ENCODE data around the gene WIPF3. TPM values are rescaled to one million over a fixed set of nuclear protein-coding genes. Genes with fewer than 3 reads are reported as not detected.

The WIPF3 gene, protein sequence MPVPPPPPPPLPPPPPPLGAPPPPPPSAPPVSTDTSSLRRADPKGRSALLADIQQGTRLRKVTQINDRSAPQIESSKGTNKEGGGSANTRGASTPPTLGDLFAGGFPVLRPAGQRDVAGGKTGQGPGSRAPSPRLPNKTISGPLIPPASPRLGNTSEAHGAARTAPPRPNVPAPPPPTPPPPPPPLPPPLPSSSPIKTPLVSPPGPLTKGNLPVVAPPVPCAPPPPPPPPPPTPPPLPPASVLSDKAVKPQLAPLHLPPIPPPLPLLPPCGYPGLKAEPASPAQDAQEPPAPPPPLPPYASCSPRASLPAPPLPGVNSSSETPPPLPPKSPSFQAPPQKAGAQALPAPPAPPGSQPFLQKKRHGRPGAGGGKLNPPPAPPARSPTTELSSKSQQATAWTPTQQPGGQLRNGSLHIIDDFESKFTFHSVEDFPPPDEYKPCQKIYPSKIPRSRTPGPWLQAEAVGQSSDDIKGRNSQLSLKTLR
- total RNA-seq: 1 to 10 TPM; 1.6 to 2.3 TPM

DNA sequence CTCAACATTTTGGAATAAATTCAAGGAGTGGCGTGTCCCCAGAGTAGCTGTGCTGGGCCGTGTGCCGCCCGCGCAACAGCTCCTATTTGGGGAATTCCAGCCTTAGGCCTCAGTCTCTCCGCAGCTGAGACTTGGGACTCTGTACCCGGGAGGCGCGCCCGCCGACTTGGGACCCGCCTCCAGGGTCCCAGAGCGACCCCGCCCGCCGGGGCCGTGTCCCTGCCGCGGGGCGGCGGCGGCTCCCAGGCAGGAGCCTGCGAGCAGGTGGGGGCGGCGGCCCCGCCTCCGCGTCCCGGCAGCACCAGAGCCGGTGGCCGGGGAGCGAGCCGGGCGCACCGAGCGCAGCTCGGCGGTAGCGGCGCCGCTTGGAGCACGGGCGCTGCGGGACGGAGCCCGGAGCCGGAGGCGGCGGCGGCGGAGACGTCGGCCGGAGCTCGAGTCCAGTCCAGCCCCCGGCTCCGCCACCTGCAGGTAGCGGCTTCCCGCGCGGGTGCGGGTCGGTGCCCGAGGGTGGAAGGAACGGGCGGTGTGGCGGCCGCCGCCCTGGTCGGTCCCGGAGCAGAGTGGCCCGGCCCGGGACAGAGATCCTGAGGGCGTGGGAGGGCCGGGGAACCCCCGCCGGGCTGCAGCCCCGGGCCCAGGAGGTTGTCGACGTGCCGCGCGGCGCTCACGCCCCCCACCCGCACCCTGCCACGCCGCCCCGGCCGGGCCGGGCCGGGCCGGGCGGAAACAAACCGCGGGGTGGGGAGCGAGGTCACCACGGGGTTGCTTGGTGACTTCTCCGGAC lies at the start of gene WIPF3:
WIPF3 (plus strand) TSS at position 301 of the 787 bp plus-strand sequence. CDS start 28,217 bp downstream, outside the sequence.
- intact Hi-C loops (cut with DNase I): no loop called here
- Histone ChIP-seq H3K27me3 (peaks cover 18% of the 10 kb centered on the region), H3K36me3 (no peaks in the 10 kb centered on the region), H3K9ac (ENCODE audit: low read depth in 2 of 2, low read length in 2 of 2) (peak within 1 kb of the TSS in 1 of 2 donors; percentile 16), H3K27ac (no peak within 1 kb of the TSS), H3K4me1 (peaks cover 3% of the 10 kb centered on the region), H3K4me3 (peak within 1 kb of the TSS; percentile 50), H3K9me3 (no peaks in the 10 kb centered on the region)
- TF ChIP-seq, protein P1, sequence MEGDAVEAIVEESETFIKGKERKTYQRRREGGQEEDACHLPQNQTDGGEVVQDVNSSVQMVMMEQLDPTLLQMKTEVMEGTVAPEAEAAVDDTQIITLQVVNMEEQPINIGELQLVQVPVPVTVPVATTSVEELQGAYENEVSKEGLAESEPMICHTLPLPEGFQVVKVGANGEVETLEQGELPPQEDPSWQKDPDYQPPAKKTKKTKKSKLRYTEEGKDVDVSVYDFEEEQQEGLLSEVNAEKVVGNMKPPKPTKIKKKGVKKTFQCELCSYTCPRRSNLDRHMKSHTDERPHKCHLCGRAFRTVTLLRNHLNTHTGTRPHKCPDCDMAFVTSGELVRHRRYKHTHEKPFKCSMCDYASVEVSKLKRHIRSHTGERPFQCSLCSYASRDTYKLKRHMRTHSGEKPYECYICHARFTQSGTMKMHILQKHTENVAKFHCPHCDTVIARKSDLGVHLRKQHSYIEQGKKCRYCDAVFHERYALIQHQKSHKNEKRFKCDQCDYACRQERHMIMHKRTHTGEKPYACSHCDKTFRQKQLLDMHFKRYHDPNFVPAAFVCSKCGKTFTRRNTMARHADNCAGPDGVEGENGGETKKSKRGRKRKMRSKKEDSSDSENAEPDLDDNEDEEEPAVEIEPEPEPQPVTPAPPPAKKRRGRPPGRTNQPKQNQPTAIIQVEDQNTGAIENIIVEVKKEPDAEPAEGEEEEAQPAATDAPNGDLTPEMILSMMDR (IDR thresholded peaks at IDR 0.05): no peak
- DNase-seq: peak; percentile 40

DNA sequence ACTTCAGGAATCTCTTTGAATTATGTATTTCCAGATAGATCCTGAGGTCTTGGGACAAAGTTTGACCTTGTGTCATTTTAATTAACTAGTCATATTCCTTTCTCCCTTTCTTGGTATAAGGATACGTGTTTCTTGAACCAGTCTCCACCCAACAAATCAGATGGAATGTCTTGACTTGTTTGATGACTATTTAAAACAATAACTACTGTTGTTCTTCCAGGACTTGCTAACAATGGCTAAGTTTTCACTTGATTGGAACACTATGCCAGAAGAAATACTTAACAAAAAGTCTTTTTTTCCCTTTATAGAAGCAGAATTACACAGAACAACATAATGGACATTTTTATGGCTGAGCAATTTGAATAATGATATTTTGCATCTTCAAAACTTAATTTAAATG lies 43.0 kb upstream of the WIPF3 start:
- Histone ChIP-seq H3K36me3 (no peaks in the 10 kb centered on the region), H3K4me3 (no peak overlapping the region), H3K9me3 (no peaks in the 10 kb centered on the region), H3K27me3 (no peaks in the 10 kb centered on the region), H3K27ac (no peak overlapping the region), H3K9ac (ENCODE audit: low read depth in 2 of 2, low read length in 2 of 2) (no peak overlapping the region), H3K4me1 (no peaks in the 10 kb centered on the region)
- no peak for DNase-seq
- TF ChIP-seq, protein P1 (IDR thresholded peaks at IDR 0.05): no peak
- intact Hi-C loops (cut with DNase I): no loop called here

DNA sequence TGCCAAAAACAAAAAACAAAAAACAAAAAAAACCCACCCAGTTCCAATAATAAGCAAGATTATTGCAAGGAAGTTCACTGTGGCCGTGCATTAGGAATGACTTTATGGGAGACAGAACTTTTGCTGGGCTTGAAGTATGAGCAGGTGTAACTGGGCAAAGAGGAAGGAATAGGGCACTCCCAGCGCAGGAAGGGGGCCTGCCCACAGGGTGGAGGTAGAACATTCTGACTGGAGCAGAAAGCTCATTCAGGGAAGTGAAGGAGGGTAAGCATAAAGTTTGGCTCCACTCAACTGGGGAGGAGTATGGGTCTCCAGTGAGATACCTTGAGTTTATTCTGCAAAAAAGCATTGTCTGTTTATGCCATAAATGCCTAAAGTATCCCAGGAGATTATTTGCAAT lies 42.1 kb upstream of the WIPF3 start:
- H3K36me3 ChIP-seq: no peaks in the 10 kb centered on the region
- TF ChIP-seq, protein P1 (IDR thresholded peaks at IDR 0.05): no peak
- H3K27ac ChIP-seq: no peak overlapping the region
- intact Hi-C loops (cut with DNase I): no loop called here
- H3K4me1 ChIP-seq: no peaks in the 10 kb centered on the region
- no peaks in the 10 kb centered on the region for H3K9me3 ChIP-seq
- H3K9ac ChIP-seq (ENCODE audit: low read depth in 2 of 2, low read length in 2 of 2): no peak overlapping the region
- peak; percentile 20 for DNase-seq
- H3K4me3 ChIP-seq: no peak overlapping the region
- no peaks in the 10 kb centered on the region for H3K27me3 ChIP-seq

DNA sequence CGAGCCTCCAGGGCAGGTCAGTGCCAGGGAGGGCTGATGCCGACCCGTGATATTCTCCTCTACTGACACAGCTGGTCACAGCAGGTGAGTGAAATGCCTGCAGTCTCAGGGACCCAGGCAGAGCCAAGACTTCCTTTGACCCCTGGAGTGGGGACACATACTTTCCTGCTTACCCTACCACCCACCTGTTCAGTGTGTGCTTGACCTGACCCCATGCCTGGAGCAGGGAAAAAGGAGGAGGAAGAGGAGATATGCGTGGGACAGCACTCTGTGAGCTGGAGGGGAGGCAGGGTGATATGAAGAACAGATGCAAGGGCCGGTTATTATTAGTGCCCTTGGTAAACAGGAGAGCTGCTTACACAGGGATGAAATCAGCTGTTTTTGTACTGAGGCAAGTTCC lies 40.8 kb upstream of the WIPF3 start:
- Histone ChIP-seq H3K27me3 (no peaks in the 10 kb centered on the region), H3K36me3 (no peaks in the 10 kb centered on the region), H3K9ac (ENCODE audit: low read depth in 2 of 2, low read length in 2 of 2) (no peak overlapping the region), H3K9me3 (no peaks in the 10 kb centered on the region), H3K4me1 (no peaks in the 10 kb centered on the region), H3K27ac (no peak overlapping the region), H3K4me3 (no peak overlapping the region)
- intact Hi-C loops (cut with DNase I): no loop called here
- no peak for DNase-seq
- TF ChIP-seq, protein P1 (IDR thresholded peaks at IDR 0.05): no peak

DNA sequence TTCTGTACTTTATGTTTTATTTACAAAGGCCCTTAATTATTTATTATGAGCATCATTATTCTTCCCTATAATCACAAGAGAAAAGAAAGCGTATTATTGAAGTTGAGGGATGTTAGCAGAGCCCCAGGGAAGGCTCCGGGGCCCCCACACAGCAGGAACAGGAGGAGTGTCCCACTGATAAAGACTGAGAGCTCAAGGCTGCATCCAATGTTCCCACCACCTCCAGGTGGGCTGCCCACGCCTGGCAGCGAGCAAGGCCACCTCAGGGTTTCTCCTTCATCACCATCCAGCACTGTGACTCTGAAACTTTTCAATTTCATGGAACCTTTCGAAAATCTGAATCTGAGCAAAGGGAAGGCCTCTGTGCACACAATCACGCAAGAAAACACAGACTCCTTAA lies 35.9 kb upstream of the WIPF3 start:
- H3K9me3 ChIP-seq: no peaks in the 10 kb centered on the region
- H3K27me3 ChIP-seq: no peaks in the 10 kb centered on the region
- H3K27ac ChIP-seq: no peak overlapping the region
- no peaks in the 10 kb centered on the region for H3K4me1 ChIP-seq
- H3K36me3 ChIP-seq: no peaks in the 10 kb centered on the region
- no peak overlapping the region for H3K9ac ChIP-seq (ENCODE audit: low read depth in 2 of 2, low read length in 2 of 2)
- H3K4me3 ChIP-seq: no peak overlapping the region
- DNase-seq: no peak
- TF ChIP-seq, protein P1 (IDR thresholded peaks at IDR 0.05): no peak
- intact Hi-C loops (cut with DNase I): no loop called here
